Medulla oblongata (tissue), 1 donor: Measurements from ENCODE around the gene TACR1.
"Not testable (repeated sequence)": the region's sequence is repeated elsewhere in the genome, so short reads cannot be mapped to it uniquely, and the experiment has no call there.

Experiments
- DNase-seq: peaks from one replicate; pipeline ENCODE4 v3.0.0-alpha.2; 2015; ENCODE audit errors: extremely low spot score

Gene TACR1

GRCh38 chr2:75146606-75147332 lies 52.6 kb downstream of the TACR1 start:
- DNase-seq: no peak

- not testable (repeated sequence) for DNase-seq
Measured at GRCh38 chr2:75146221-75146605, 53.1 kb downstream of the TACR1 start.

GRCh38 chr2:75142081-75142480 lies 57.2 kb downstream of the TACR1 start:
- no peak for DNase-seq

- DNase-seq: no peak
Measured at GRCh38 chr2:75140288-75140687, 59.0 kb downstream of the TACR1 start.

GRCh38 chr2:75139171-75139570 lies 60.1 kb downstream of the TACR1 start:
- no peak for DNase-seq

GRCh38 chr2:75138528-75138927 lies 60.8 kb downstream of the TACR1 start:
- DNase-seq: no peak

- no peak for DNase-seq
Measured at GRCh38 chr2:75135776-75136400, 63.4 kb downstream of the TACR1 start.

- no peak for DNase-seq
Measured at GRCh38 chr2:75134860-75135259, 64.5 kb downstream of the TACR1 start.

- DNase-seq: no peak
Measured at GRCh38 chr2:75133621-75134570, 65.4 kb downstream of the TACR1 start.

GRCh38 chr2:75130171-75130570 lies 69.1 kb downstream of the TACR1 start:
- DNase-seq: no peak

GRCh38 chr2:75123876-75124275 lies 75.4 kb downstream of the TACR1 start:
- no peak for DNase-seq

GRCh38 chr2:75113231-75113869 lies 86.0 kb downstream of the TACR1 start:
- DNase-seq: no peak

GRCh38 chr2:75108937-75109482 lies 90.3 kb downstream of the TACR1 start:
- DNase-seq: no peak

GRCh38 chr2:75102011-75102410 lies 97.3 kb downstream of the TACR1 start:
- DNase-seq: no peak

- DNase-seq: no peak
Measured at GRCh38 chr2:75100801-75101151, 98.5 kb downstream of the TACR1 start.

- no peak for DNase-seq
Measured at GRCh38 chr2:75100011-75100800, 99.1 kb downstream of the TACR1 start.

- DNase-seq: no peak
Measured at GRCh38 chr2:75099521-75099922, 99.8 kb downstream of the TACR1 start.

GRCh38 chr2:75098856-75099255 lies 100.5 kb downstream of the TACR1 start:
- DNase-seq: no peak

- DNase-seq: no peak
Measured at GRCh38 chr2:75097831-75098230, 101.5 kb downstream of the TACR1 start.

GRCh38 chr2:75094405-75094804 lies 104.9 kb downstream of the TACR1 start:
- no peak for DNase-seq
